ENCODE results near the gene VEZF1. TPM values are rescaled to one million over a fixed set of nuclear protein-coding genes. Genes with fewer than 3 reads are reported as not detected.

Gene VEZF1
- total RNA-seq, 4 donors from 2014 or later = 44.0 to 65.1 (median 50.1) TPM

- WGBS, 2 donors (ENCODE audit: low coverage in 1 of 2) = 2% methylated on average over 15 of the region's 79 CpGs; no CpG with 5 or more reads in 1 of the 2 donors
- DNase-seq = peak; percentile 82
- Histone ChIP-seq H3K27me3 (no peaks in the 10 kb centered on the region), H3K27ac (peak within 1 kb of the TSS; percentile 91 to 99 (median 97)), H3K4me1 (peaks cover 9 to 54% (median 36%) of the 10 kb centered on the region in 4 donors), H3K36me3 (no peaks in the 10 kb centered on the region), H3K4me3 (peak within 1 kb of the TSS; percentile 59 to 97 (median 90)), H3K9me3 (no peaks in the 10 kb centered on the region)
- TF ChIP-seq CTCF (IDR thresholded peaks at IDR 0.05) (peak in 4 of 5 experiments; percentile 22 to 43 (median 31)), POLR2A (IDR thresholded peaks at IDR 0.05) (peak; percentile 20), POLR2AphosphoS5 (IDR thresholded peaks at IDR 0.05) (peak in 2 of 3 donors; percentile 30 to 61), EP300 (IDR thresholded peaks at IDR 0.05; ENCODE audit: low read depth) (no peak)
- in situ Hi-C loops (cut with MboI; ENCODE audit: low pct_ligation_motif_present in 1 of 4, low pct_unique_long_range_greater_than_20kb in 1 of 4, low sequenced_read_pairs in 3 of 4) = no loop called here
- intact Hi-C loops (cut with DNase I; ENCODE audit: low total_unique reads) = no loop called here
These were observed 32.7 kb downstream of the VEZF1 start, which contains the start of gene CUEDC1 for GRCh38 chr17:57955183-57955931. Gene CUEDC1 (minus strand): TSS chr17:57955412. CDS start chr17:57885564, 69,848 bp downstream.

GRCh38 chr17:57954397-57955182 lies 33.5 kb downstream of the VEZF1 start:
- H3K27ac ChIP-seq = peak overlapping the region; percentile 91 to 99 (median 97)
- peak; percentile 66 for DNase-seq
- H3K27me3 ChIP-seq = no peaks in the 10 kb centered on the region
- TF ChIP-seq POLR2AphosphoS5 (IDR thresholded peaks at IDR 0.05) = peak; percentile 43 to 72 (median 58)
- no peak for TF ChIP-seq EP300 (IDR thresholded peaks at IDR 0.05; ENCODE audit: low read depth)
- TF ChIP-seq POLR2A (IDR thresholded peaks at IDR 0.05) = peak; percentile 20
- peaks cover 15 to 62% (median 43%) of the 10 kb centered on the region in 4 donors for H3K4me1 ChIP-seq
- in situ Hi-C loops (cut with MboI; ENCODE audit: low pct_ligation_motif_present in 1 of 4, low pct_unique_long_range_greater_than_20kb in 1 of 4, low sequenced_read_pairs in 3 of 4) = no loop called here
- no peaks in the 10 kb centered on the region for H3K36me3 ChIP-seq
- no peaks in the 10 kb centered on the region for H3K9me3 ChIP-seq
- intact Hi-C loops (cut with DNase I; ENCODE audit: low total_unique reads) = no loop called here
- H3K4me3 ChIP-seq = peak overlapping the region; percentile 59 to 97 (median 90)
- 3 to 8% methylated on average over 5 to 26 of the region's 85 CpGs for WGBS, 2 donors (ENCODE audit: low coverage in 1 of 2)

- WGBS, 2 donors (ENCODE audit: low coverage in 1 of 2) = 76 to 82% methylated on average over 7 to 13 of the region's 13 CpGs
- Histone ChIP-seq H3K9me3 (no peaks in the 10 kb centered on the region), H3K36me3 (no peaks in the 10 kb centered on the region), H3K27ac (peak overlapping the region; percentile 91 to 99 (median 97)), H3K4me1 (peaks cover 20 to 69% (median 50%) of the 10 kb centered on the region in 4 donors), H3K4me3 (peak overlapping the region in 3 of 4 donors; percentile 59 to 97 (median 92)), H3K27me3 (no peaks in the 10 kb centered on the region)
- DNase-seq = no peak
- TF ChIP-seq POLR2A (IDR thresholded peaks at IDR 0.05) (no peak), POLR2AphosphoS5 (IDR thresholded peaks at IDR 0.05) (no peak), CTCF (IDR thresholded peaks at IDR 0.05) (no peak), EP300 (IDR thresholded peaks at IDR 0.05; ENCODE audit: low read depth) (no peak)
- in situ Hi-C loops (cut with MboI; ENCODE audit: low pct_ligation_motif_present in 1 of 4, low pct_unique_long_range_greater_than_20kb in 1 of 4, low sequenced_read_pairs in 3 of 4) = no loop called here
- intact Hi-C loops (cut with DNase I; ENCODE audit: low total_unique reads) = no loop called here
These were observed 34.2 kb downstream of the VEZF1 start for GRCh38 chr17:57953705-57954396.

GRCh38 chr17:57953219-57953618 lies 34.8 kb downstream of the VEZF1 start:
- Histone ChIP-seq H3K9me3 (no peaks in the 10 kb centered on the region), H3K36me3 (no peaks in the 10 kb centered on the region), H3K27ac (peak overlapping the region; percentile 91 to 99 (median 97)), H3K4me1 (peaks cover 24 to 76% (median 55%) of the 10 kb centered on the region in 4 donors), H3K4me3 (no peak overlapping the region), H3K27me3 (no peaks in the 10 kb centered on the region)
- intact Hi-C loops (cut with DNase I; ENCODE audit: low total_unique reads) (no loop called here), in situ Hi-C loops (cut with MboI; ENCODE audit: low pct_ligation_motif_present in 1 of 4, low pct_unique_long_range_greater_than_20kb in 1 of 4, low sequenced_read_pairs in 3 of 4) (no loop called here)
- no peak for TF ChIP-seq POLR2A (IDR thresholded peaks at IDR 0.05)
- TF ChIP-seq CTCF (IDR thresholded peaks at IDR 0.05) = no peak
- TF ChIP-seq EP300 (IDR thresholded peaks at IDR 0.05; ENCODE audit: low read depth) = no peak
- no peak for TF ChIP-seq POLR2AphosphoS5 (IDR thresholded peaks at IDR 0.05)
- DNase-seq = no peak
- WGBS, 2 donors (ENCODE audit: low coverage in 1 of 2) = 50% methylated on average over 1 of the region's 1 CpG; no CpG with 5 or more reads in 1 of the 2 donors

All from transverse colon (tissue), 4 donors.